Measurements from ENCODE around the gene BCL2L15. TPM values are rescaled to one million over a fixed set of nuclear protein-coding genes. Genes with fewer than 3 reads are reported as not detected.

The BCL2L15 gene
- total and polyA plus RNA-seq, 2 of the 13 experiments (the other 11 are each of a cell fraction or from before 2014, with no cell fraction given): 0.03 to 0.27 TPM

- TF ChIP-seq IRF2 (CRISPR knock-in tag; IDR thresholded peaks at IDR 0.05) (peak; percentile 84; the same call in 1 of the 2 replicates), ZNF572 (CRISPR knock-in tag; IDR thresholded peaks at IDR 0.05) (0 out of 2 replicates have a peak, but pooled peaks have one; percentile 67), MEF2D (CRISPR knock-in tag; IDR thresholded peaks at IDR 0.05) (no peak; the same call in 1 of the 2 replicates), GATA4 (IDR thresholded peaks at IDR 0.05; ENCODE audit: borderline replicate concordance, low read depth) (no peak), SRSF9 (IDR thresholded peaks at IDR 0.05; ENCODE audit: borderline replicate concordance, insufficient read depth, low read depth, low read length, poor library complexity, severe bottlenecking) (no peak), ZNF318 (CRISPR knock-in tag; IDR thresholded peaks at IDR 0.05) (peak; percentile 78), ZNF180 (CRISPR knock-in tag; IDR thresholded peaks at IDR 0.05; ENCODE audit: borderline replicate concordance, low read depth) (no peak), ZBTB37 (CRISPR knock-in tag; IDR thresholded peaks at IDR 0.05) (no peak; the same call in 1 of the 2 replicates), SKI (IDR thresholded peaks at IDR 0.05; ENCODE audit: partially characterized antibody) (peak; percentile 69), BCL3 (CRISPR knock-in tag; IDR thresholded peaks at IDR 0.05) (no peak; the same call in 1 of the 2 replicates), ZNF652 (CRISPR knock-in tag; IDR thresholded peaks at IDR 0.05; ENCODE audit: borderline replicate concordance, low read depth) (no peak; the same call in 1 of the 2 replicates), MEIS1 (CRISPR knock-in tag; IDR thresholded peaks at IDR 0.05; ENCODE audit: borderline replicate concordance) (0 out of 2 replicates have a peak, but pooled peaks have one; percentile 74), RNF2 (conservative IDR thresholded peaks at IDR 0.05; ENCODE audit: low read depth) (no peak; the same call in 1 of the 2 replicates), PLSCR1 (CRISPR knock-in tag; IDR thresholded peaks at IDR 0.05; ENCODE audit: borderline replicate concordance) (no peak), FOXP1 (IDR thresholded peaks at IDR 0.05) (no peak), FOXP1 (CRISPR knock-in tag; IDR thresholded peaks at IDR 0.05) (peak; percentile 62; the same call in 1 of the 2 replicates), ZNF75D (CRISPR knock-in tag; IDR thresholded peaks at IDR 0.05; ENCODE audit: borderline replicate concordance) (no peak)
Observed at GRCh38 chr1:113928941-113929749, 41.8 kb upstream of the BCL2L15 start, which contains the start of gene HIPK1 (continued).

All from HepG2 (cell line).